Measurements from ENCODE around the gene CPB1.

The CPB1 gene

GRCh38 chr3:148852271-148852992 is 24.8 kb downstream of the CPB1 start:
- Histone ChIP-seq H3K4me3 (ENCODE audit: low read depth, low read length) (no peak overlapping the region), H3K36me3 (replicated peaks) (no peaks in the 10 kb centered on the region), H3K27ac (no peak overlapping the region), H3K27me3 (replicated peaks) (no peaks in the 10 kb centered on the region)
- TF ChIP-seq, protein P1, sequence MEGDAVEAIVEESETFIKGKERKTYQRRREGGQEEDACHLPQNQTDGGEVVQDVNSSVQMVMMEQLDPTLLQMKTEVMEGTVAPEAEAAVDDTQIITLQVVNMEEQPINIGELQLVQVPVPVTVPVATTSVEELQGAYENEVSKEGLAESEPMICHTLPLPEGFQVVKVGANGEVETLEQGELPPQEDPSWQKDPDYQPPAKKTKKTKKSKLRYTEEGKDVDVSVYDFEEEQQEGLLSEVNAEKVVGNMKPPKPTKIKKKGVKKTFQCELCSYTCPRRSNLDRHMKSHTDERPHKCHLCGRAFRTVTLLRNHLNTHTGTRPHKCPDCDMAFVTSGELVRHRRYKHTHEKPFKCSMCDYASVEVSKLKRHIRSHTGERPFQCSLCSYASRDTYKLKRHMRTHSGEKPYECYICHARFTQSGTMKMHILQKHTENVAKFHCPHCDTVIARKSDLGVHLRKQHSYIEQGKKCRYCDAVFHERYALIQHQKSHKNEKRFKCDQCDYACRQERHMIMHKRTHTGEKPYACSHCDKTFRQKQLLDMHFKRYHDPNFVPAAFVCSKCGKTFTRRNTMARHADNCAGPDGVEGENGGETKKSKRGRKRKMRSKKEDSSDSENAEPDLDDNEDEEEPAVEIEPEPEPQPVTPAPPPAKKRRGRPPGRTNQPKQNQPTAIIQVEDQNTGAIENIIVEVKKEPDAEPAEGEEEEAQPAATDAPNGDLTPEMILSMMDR (IDR thresholded peaks at IDR 0.05; ENCODE audit: low read depth, low read length, missing control alignments) = no peak
- in situ Hi-C loops (cut with HindIII; ENCODE audit: low pct_ligation_motif_present, low sequenced_read_pairs) = no loop called here
- no peak for DNase-seq

DNA sequence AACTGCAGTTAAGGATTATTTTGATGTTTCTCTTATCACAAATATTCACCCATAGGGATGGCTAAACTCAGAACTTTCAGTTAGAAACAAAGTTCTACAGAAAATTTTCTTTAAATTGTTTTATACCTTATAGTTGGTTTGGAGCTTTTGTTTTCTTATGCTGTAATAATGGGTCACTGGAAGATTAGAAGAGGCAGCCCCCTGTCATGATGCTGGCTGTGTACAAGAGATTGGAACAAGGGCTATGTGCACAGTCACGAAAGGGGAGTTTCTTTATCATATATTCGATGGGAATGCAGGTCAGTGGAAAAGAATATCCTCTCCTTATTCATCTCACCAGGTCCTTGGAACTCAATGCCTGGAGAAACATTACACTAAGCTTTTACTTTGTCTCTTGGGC is 25.5 kb downstream of the CPB1 start:
- H3K4me3 ChIP-seq (ENCODE audit: low read depth, low read length) = no peak overlapping the region
- no peaks in the 10 kb centered on the region for H3K36me3 ChIP-seq (replicated peaks)
- H3K27me3 ChIP-seq (replicated peaks) = no peaks in the 10 kb centered on the region
- TF ChIP-seq, protein P1 (IDR thresholded peaks at IDR 0.05; ENCODE audit: low read depth, low read length, missing control alignments) = no peak
- no peak overlapping the region for H3K27ac ChIP-seq
- DNase-seq = no peak
- in situ Hi-C loops (cut with HindIII; ENCODE audit: low pct_ligation_motif_present, low sequenced_read_pairs) = no loop called here

DNA sequence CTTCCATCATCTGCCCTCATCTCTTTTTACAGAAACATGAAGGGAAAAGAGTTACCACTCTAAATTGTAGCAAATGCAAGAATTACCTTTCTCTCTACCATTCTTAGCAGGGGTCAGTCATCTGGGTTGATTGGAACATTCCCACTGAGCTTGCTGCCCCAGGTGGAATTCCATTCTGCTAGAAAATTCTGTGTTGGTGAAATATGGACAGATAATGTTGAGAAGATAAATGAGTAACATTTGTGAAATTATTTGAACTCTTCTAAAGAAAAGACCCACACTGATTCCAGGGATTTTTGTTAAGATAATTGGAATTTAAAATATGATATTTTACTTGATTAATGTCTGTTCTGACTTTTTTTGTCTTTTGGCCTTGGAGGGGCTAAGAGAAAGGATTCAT is 26.4 kb downstream of the CPB1 start:
- no peaks in the 10 kb centered on the region for H3K27me3 ChIP-seq (replicated peaks)
- DNase-seq = no peak
- TF ChIP-seq, protein P1 (IDR thresholded peaks at IDR 0.05; ENCODE audit: low read depth, low read length, missing control alignments) = no peak
- in situ Hi-C loops (cut with HindIII; ENCODE audit: low pct_ligation_motif_present, low sequenced_read_pairs) = no loop called here
- no peaks in the 10 kb centered on the region for H3K36me3 ChIP-seq (replicated peaks)
- no peak overlapping the region for H3K27ac ChIP-seq
- H3K4me3 ChIP-seq (ENCODE audit: low read depth, low read length) = no peak overlapping the region

DNA sequence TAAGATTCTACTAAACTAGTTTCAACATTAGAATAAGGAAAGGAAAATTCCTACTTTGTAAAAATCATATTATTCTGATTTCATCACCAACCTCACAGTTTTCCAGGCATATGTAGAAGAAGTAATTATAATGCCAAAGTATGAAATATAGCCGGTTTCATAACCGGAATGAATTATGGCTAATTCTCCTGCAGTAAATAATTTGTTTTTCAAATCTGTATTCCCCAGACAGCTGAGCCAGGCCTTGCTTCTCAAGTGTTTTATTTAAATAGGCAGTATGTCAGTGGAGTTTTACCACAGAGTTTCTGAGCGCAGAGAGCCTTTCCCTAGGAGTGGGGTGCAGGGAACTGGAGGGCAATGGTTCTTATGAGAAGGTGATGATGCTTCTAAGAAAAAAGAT is 28.8 kb downstream of the CPB1 start:
- no peaks in the 10 kb centered on the region for H3K27me3 ChIP-seq (replicated peaks)
- in situ Hi-C loops (cut with HindIII; ENCODE audit: low pct_ligation_motif_present, low sequenced_read_pairs) = no loop called here
- no peak for DNase-seq
- TF ChIP-seq, protein P1 (IDR thresholded peaks at IDR 0.05; ENCODE audit: low read depth, low read length, missing control alignments) = no peak
- H3K36me3 ChIP-seq (replicated peaks) = no peaks in the 10 kb centered on the region
- no peak overlapping the region for H3K4me3 ChIP-seq (ENCODE audit: low read depth, low read length)
- no peak overlapping the region for H3K27ac ChIP-seq

DNA sequence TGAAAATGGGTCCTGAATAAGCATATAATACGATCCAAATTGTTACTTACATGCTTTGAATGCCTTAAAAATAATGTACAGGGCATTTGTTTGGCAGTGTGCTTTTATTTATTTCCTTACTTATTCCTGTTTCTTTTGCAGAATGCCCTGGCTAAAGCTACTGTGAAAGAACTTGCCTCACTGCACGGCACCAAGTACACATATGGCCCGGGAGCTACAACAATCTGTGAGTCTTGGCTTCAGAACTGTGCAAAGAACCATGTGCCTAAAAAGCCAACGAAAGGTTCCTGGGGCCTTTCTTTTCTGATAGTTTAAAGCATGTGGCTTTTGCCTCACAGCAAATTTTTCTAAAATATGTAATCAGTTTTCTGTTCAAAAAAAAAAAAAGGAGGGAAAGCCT is 29.7 kb downstream of the CPB1 start:
- DNase-seq = no peak
- in situ Hi-C loops (cut with HindIII; ENCODE audit: low pct_ligation_motif_present, low sequenced_read_pairs) = no loop called here
- Histone ChIP-seq H3K36me3 (replicated peaks) (no peaks in the 10 kb centered on the region), H3K27ac (no peak overlapping the region), H3K27me3 (replicated peaks) (no peaks in the 10 kb centered on the region), H3K4me3 (ENCODE audit: low read depth, low read length) (no peak overlapping the region)
- TF ChIP-seq, protein P1 (IDR thresholded peaks at IDR 0.05; ENCODE audit: low read depth, low read length, missing control alignments) = no peak

Data from brain microvascular endothelial cell (primary cell).